Measurements from ENCODE around the gene PPM1L. TPM values are rescaled to one million over a fixed set of nuclear protein-coding genes. Genes with fewer than 3 reads are reported as not detected.

Gene PPM1L
- total RNA-seq, 1 experiment from 2014 or later, result 13.2 TPM

DNA sequence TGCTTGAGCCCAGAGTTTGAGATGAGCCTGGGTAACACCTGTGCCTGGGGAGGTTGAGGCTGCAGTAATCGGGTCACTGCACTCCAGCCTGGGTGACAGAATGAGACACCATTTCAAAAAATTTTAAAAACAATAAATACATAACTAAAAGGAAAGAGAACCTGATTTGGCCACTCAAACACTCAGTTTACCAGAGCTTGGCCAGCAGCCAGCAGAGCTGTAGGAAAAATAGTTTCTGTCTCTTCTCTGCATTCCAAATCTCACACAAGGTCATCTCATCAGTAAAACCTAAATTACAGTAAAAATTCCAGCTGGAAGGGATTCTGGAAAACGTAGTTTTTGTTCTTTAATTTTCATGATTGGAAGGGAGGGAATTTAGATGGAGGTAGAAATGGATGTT lies 7.8 kb upstream of the PPM1L start:
- ChIA-PET CTCF (no interaction called here), POLR2A (no interaction called here), RAD21 (ENCODE audit: low non-redundant PET in 1 of 2, low total read pairs in 2 of 2, uncharacterized antibody in 2 of 2, unreplicated experiment in 2 of 2) (no interaction called here)
- ATAC-seq (no peak), DNase-seq (ENCODE audit: low read depth, low spot score) (no peak)
- no peaks in the 10 kb centered on the region for H3K4me1 ChIP-seq (ENCODE audit: control insufficient read depth in 1 of 2, insufficient read depth in 2 of 2, low read length in 2 of 2)
- H3K9me2 ChIP-seq (ENCODE audit: insufficient read depth), result no peaks in the 10 kb centered on the region
- H3K9ac ChIP-seq (ENCODE audit: low read length), result no peak overlapping the region
- no peaks in the 10 kb centered on the region for H3K27me3 ChIP-seq (ENCODE audit: insufficient read depth, low read length)
- H3K4me2 ChIP-seq (ENCODE audit: low read length), result no peak overlapping the region
- H3K4me3 ChIP-seq (replicated peaks in 1 of 2; ENCODE audit: low read depth in 1 of 2, low read length in 2 of 2), result no peak overlapping the region
- H3K27ac ChIP-seq (ENCODE audit: low read depth, low read length), result no peak overlapping the region
- H3K9me3 ChIP-seq (ENCODE audit: control insufficient read depth in 1 of 2, insufficient read depth in 1 of 2, low read depth in 1 of 2, low read length in 2 of 2), result no peaks in the 10 kb centered on the region
- BruUV-seq (replicated peaks), result no TSS peak
- TF ChIP-seq SIN3A (IDR thresholded peaks at IDR 0.05; ENCODE audit: low read depth), result no peak
- TF ChIP-seq SRF (IDR thresholded peaks at IDR 0.05; ENCODE audit: low read depth), result no peak
- TF ChIP-seq CEBPB (IDR thresholded peaks at IDR 0.05; ENCODE audit: low read depth), result no peak
- TF ChIP-seq POLR2A (IDR thresholded peaks at IDR 0.05; ENCODE audit: borderline replicate concordance, extremely low read depth, insufficient read depth, insufficient read length), result no peak
- TF ChIP-seq, protein P1, sequence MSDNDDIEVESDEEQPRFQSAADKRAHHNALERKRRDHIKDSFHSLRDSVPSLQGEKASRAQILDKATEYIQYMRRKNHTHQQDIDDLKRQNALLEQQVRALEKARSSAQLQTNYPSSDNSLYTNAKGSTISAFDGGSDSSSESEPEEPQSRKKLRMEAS (IDR thresholded peaks at IDR 0.05), result no peak
- TF ChIP-seq EZH2phosphoT487 (IDR thresholded peaks at IDR 0.05; ENCODE audit: borderline replicate concordance), result no peak
- no peak for TF ChIP-seq JUND (IDR thresholded peaks at IDR 0.05)
- TF ChIP-seq ELF1 (IDR thresholded peaks at IDR 0.05; ENCODE audit: borderline replicate concordance, low read depth), result no peak
- TF ChIP-seq SP1 (IDR thresholded peaks at IDR 0.05; ENCODE audit: low read depth), result no peak
- no peak for TF ChIP-seq CTCF (IDR thresholded peaks at IDR 0.05 in 2 of 3, conservative IDR thresholded peaks at IDR 0.05 in 1 of 3; ENCODE audit: borderline replicate concordance in 1 of 3, insufficient read depth in 1 of 3, low read depth in 2 of 3, low read length in 2 of 3)
- TF ChIP-seq POLR2AphosphoS5 (IDR thresholded peaks at IDR 0.05; ENCODE audit: low read depth, low read length), result no peak
- TF ChIP-seq RAD21 (IDR thresholded peaks at IDR 0.05; ENCODE audit: low read depth), result no peak
- no peak for TF ChIP-seq ZFX (IDR thresholded peaks at IDR 0.05)
- no peak for TF ChIP-seq REST (IDR thresholded peaks at IDR 0.05; ENCODE audit: low read depth)
- H3K36me3 ChIP-seq (ENCODE audit: control insufficient read depth in 1 of 2, insufficient read depth in 2 of 2, low read length in 2 of 2), result no peaks in the 10 kb centered on the region
- no peaks in the 10 kb centered on the region for H4K20me1 ChIP-seq (ENCODE audit: insufficient read depth)
- no peak overlapping the region for H2AFZ ChIP-seq (ENCODE audit: low read depth, low read length, poor library complexity, severe bottlenecking)
- intact Hi-C loops (cut with micrococcal nuclease), result no loop called here
- no peaks in the 10 kb centered on the region for H3K79me2 ChIP-seq (ENCODE audit: insufficient read depth, low read length)

All from HCT116 (cell line).